ENCODE measurements around the gene XPNPEP1.

XPNPEP1 gene

DNA sequence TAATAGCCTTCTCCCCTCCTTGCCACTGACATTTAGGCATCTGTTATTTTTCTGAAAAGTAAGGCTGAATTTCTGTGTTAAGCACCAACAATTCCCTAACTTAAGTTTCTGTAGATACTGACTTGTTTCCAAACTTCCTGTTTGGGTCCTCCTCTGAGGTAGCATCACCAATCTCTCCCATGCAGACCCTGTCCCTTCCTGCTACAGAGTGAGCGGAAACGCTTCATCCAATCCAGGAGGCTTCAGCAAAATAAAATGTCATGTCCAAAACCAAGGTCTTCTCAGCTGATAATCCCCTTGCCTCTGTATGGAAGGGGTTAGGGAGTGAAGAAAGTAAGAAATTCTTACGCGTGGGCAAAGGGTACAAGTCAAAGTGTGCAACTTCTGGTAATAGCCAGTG, 29.9 kb downstream of the XPNPEP1 start:
- DNase-seq (ENCODE audit: low read depth in 2 of 2) = no peak

DNA sequence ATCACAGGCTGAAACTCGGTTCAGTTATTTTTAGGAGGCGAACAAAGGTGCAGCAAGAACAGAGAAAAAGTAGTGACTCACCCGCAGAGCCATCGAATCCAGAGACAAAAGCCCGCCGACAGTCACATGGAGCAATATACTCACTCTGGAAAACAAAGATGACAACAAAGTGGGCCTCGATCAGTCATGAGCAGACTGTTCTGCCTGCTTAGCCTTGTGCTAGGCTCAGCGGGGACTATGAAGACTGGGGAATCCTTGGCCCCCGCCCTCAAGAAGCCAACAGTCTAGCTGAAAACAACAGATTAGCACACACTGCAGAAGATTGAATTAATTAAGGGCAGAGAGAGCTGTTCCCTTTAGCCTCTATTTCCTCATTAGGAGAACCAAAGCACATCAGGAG, 30.4 kb downstream of the XPNPEP1 start:
- DNase-seq (ENCODE audit: low read depth in 2 of 2) = no peak

DNA sequence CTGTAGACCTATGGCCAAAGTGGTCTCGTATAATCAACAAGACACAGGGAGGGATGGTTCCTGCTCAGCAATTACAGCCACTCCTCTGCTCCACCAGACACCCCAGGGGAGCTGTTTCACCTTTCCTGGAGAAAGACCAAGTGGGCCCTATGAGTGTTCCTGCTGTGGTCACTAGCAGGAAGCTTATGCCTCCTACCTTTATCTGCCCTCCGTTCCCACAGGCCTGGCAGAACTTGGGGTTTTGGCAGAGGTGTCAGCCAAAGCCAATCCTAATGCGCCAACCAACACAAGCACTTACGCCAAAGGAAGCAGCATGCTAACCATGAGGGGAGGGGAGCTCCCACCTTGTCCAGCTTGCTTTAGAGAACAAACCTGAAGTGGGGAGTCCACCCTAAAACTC, 31.2 kb downstream of the XPNPEP1 start:
- DNase-seq (ENCODE audit: low read depth in 2 of 2) = no peak

DNA sequence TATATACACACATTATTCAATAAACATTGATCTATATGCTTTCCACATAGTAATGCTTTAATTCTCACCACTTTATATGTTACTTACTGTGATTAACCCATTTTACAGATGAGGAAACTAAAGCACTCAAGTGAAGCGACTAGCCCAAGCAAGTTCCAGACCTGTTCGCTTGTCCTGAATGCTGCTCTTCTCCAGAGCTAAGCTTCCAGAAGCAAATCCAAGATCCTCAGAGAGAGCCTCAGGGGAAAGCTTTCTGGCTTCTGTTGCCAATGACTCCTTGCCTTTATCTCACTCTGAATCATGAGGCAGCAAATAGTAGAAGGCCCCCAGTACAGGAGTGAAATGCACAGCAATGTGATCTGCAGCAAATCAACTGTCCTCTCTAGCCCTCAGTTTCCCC, 32.2 kb downstream of the XPNPEP1 start:
- DNase-seq (ENCODE audit: low read depth in 2 of 2) = no peak

DNA sequence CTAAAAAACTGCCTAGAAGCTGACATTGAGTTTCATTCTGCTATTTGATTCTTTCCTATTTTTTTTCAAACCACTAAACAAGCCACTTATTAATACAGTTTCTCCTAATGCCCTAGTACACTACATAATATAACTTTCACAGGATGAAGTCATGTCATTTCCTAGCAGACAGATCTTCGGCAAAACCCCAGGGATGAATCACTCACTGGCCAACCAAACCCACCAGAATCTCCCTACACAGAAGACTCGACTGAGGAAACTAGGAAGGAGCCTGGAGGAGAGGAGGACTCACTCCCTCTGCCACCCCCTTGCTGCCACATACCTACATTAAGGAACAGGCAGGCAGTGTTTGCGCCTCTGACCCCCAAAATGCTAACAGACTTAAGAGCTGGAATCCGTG, 33.4 kb downstream of the XPNPEP1 start:
- DNase-seq (ENCODE audit: low read depth in 2 of 2) = no peak

DNA sequence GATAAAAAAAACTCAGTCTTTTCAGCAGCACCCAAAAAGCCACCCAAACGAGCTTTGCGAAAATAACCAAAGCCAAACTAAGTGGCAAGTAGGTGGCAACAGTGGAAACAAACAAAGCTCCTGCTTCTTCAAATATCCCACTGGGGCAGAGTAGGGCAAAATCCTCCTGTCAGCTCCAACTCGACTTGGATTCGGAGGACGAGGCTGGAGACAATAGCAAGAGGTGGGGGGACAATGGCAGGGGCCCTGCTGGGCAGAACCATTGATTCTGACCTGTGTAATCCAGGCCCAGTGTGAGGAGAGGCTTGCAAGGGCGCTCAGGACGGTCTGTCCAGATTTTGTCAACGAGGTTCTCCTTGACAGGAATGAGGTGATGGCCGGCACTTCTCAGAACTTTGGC, 35.5 kb downstream of the XPNPEP1 start:
- no peak for DNase-seq (ENCODE audit: low read depth in 2 of 2)

DNA sequence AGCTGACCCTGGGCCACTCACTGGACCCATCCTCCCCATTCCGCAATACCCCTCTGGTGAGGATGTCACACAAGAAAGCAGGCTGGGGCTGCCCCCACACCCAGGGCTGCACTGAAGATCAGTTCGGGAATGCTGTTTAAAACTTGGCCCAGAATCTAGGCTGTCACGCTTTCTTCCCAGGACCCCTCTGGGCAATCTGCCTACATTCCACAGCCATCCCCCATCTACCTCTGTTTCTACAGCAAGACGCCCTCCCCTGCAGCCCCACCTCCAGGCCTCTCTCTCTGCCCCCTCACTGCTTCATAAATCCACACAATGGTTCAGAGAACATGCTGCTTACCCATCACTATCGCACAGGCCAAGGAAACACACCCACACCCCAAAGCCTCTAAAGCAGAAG, 36.1 kb downstream of the XPNPEP1 start:
- DNase-seq (ENCODE audit: low read depth in 2 of 2) = no peak

DNA sequence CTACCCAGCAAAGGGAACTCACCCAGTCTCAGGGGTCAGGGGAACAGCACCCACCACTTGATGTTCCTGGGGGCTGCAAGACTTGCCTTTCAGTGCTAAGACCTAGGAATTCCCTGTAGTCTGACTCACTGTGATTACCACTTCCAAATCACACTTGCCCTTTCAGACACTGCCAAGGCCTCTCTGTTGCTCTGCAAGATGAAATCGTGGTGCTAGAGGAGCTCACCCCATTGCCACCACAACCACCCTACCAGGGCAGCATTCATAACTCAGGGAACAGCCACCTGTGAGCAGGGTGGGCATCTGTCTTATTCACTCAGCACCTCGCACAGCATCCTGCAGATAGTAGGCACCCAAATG, 36.5 kb downstream of the XPNPEP1 start:
- no peak for DNase-seq (ENCODE audit: low read depth in 2 of 2)

DNA sequence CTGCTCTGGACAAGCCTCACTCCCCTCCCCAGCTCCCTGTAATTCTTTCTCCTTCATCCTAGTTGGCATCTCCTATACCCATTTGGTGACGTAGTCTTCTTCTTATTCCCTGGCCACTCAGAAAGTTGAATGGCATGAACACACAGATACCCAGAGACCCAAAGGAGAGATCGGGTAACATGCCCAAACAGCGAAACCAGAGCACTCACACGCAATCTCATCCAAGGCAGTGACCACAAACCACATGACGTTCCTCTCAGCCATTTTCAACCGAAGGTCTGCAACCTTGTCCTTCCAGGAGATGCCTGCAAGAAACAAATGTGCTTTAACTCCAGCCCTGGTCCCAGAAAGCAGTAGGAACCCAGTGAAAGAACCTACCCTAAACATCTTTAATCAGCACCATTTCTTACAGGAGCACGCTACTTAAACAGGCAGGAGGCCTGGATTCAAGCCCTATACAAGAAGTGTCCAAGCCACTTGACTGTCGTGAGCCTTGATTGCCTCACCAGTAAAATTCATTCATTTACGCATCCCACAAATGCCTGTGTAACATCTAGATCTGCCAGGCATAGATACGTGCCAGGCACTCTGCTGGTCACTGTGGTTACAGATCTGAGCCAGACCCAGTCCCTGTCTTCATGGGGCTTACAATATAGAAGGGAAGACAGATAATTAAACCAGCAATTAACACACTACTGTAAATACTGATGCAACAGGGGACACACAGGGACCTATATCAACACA, 37.1 kb downstream of the XPNPEP1 start:
- DNase-seq (ENCODE audit: low read depth in 2 of 2) = no peak

DNA sequence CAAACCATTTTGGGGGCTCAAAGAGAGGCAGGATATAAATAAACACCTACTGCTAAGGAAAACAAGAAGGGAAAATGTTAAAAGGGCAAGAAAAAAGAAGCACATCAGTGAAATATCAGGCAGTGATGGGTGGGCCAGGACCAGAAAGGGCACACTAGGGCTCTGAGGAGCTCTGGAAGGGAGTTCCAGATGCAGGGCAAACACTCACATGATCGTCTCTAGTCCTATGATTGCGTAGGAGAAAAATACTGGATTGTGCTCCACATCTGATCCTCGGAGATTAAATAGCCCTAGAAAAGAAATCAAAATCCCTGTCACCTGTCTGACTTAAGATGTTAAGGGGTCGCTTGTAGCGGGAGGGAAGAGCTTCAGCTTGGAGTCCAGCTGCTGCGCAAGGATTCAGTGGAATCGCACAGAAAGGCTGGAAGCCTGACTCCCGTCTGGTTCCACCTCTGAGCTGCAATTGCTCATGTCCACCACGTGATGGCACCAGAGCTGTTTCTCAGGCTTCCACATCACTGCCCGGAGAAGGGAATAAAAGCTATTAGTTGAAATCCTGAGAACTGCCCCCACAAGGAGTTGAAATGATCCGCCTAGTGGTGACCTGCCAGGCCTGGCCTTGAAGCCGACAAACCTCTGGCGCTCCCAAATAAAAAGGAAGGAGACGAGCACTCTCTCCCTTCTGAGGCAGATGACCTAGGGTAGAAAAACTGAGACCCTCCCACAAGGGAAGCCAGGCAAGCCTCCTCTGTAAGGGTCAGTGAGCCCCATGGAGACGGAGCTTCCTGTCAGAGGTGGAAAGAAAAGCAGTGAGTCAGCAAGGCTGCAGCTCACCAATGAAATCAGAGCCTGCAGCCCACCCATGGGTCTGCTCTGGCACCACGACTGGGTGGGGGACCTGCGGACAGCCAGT, 39.2 kb downstream of the XPNPEP1 start:
- DNase-seq (ENCODE audit: low read depth in 2 of 2) = peak; percentile 9 to 27

DNA sequence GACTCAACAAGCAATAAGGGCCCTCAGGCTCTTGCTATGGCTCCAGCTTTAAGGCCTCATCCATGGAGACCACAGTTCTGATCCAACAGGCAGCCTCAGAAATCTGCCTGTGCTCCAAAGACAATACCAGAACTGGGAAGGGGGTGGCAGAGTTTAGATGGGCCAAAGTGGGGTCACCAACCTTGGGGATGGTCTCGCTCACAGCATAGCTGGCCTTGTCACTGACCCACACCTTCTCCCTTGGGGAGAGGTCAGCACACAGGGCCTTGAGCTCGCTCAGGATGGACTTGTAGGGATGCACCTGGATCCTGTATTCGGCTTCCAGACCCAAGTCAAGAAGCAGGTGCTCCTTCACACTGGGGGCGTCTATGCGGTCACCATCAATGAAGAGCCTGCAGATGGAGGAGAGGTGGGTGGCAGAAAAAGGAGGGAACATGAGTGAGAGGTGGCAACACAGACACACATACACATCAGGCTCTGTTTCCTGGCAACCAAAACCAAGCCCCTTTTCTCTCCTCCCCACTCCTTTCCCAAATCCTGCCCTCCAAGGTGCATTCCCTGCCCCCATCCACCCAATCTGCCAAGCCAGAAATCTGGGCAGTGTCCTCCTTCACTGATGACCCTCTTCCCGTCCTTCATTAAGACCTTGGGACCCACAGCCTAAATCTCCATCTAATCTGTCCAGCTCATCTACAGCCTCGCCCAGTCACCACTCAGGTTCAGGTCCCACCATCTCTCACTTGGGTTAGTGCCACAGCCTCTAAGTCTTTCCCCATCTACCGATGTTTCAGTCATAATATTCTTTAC, 40.9 kb downstream of the XPNPEP1 start:
- no peak for DNase-seq (ENCODE audit: low read depth in 2 of 2)

DNA sequence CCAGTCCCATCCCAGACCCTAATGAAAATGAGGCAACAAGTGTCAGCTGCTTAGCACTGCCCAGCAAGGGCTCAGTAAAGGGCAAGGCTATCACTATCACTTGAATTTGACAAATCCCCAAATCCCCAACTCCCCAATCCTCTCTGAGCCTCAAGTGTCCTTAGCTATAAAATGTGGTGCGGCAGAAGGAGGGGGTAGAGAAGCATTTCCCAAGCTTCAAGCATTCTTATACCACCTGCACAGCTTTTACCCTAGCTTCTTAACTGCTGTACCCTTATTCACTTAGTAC, 41.6 kb downstream of the XPNPEP1 start:
- no peak for DNase-seq (ENCODE audit: low read depth in 2 of 2)

DNA sequence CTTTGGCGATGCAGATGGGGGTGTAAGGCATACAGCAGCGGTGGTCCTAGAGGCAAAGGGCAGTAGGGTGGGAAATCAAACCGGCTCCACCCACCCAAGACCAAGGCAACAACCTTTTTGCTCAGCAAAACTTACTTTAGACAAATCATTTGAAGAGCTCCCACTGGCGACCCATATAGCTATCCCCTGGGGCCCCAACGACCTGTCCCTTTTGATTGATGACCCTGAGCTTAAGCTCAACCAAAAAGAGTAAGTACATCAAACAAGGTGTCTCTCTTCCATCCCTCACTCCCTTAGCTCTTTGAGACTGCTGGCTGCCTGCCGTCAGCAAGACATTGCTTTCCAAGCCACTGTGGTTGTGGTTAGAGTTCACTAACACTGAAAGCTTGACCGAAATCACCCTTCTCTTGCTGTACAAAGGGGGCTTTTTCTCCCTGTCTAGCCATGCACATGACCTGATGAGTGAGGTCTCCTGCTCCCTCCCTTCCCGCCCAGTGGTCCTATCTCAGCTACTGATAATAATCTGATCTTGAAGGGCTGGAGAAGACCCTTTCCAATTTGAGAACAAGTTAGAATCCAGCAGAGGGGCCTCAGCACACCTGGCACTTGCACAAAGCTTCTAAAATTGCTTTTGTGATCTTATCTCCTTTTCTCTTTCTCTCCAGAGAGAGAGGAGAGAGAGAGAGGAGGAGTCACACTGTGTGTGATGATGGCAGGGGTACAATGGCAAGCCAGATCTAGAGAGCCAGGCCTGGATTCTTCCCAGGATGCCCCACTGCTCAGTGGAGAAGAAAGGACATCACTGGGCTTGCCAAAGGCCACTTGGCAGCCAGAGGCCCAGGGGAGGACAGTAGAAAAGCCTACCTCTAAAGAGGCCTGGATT, 42.2 kb downstream of the XPNPEP1 start:
- DNase-seq (ENCODE audit: low read depth in 2 of 2) = no peak

DNA sequence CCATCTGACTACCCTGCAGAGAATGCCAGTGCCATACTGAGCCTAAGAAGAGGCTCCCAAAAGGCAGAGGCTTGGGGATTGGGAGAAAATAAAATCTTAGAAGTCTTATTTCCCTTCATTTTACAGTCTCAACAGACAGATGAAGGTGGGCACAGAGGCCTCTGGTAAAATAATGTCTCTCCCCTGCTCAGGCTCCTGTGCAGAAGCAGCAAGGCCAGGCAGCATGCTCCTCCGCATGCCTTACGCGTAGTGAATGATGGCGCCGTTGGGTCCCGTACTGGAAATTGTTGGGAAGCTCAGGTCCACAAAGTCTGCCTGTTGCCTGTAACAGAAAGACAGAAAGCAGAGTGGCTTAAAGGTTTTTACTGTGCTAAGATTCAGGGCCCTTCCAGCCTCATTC, 45.8 kb downstream of the XPNPEP1 start:
- no peak for DNase-seq (ENCODE audit: low read depth in 2 of 2)

DNA sequence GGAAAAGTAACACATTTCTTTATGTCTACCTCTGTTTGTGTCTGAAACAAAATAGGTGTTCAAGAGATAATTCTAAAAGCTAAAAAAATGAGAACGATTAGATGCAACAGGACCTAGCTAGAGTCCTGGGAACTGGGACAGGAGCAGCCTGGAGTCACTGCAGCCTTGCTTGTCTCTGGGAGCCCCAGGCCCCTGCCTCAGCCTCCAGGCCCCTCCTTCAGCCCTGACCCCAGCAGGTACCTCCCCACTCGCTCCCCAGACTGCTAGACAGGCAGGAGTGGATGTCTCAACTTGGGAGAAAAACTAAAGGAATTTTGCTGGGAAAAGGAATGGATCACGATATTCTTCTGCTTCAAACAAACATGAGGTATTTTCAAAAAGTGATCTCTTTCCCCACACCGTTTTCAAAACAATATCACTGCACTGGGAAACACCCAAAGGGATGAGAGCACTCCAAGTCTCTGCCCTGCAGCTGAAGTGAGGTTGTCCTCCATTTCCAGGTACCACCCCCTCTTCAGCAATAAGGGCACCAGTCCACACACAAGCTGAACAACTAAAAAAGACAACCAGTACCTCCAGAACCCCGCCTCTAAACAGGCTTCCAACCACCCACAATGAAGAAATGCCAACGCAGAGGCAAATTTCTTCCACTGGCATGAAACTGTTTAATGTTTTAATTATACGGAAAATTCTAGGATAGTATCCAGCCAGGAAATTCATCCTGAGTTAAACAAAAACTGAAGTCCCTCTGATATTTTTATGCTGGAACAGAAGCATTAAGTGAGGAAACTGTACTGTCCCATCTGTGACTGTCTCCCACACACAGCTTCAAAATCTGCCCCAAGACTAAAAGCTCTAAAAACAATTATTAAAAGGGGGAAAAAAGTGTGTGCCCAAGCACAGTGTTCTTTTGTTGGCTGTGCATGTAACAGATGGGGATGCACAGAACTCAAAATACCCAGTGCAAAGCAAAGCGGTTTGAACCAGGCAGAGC, 47.2 kb downstream of the XPNPEP1 start:
- DNase-seq (ENCODE audit: low read depth in 2 of 2) = no peak

DNA sequence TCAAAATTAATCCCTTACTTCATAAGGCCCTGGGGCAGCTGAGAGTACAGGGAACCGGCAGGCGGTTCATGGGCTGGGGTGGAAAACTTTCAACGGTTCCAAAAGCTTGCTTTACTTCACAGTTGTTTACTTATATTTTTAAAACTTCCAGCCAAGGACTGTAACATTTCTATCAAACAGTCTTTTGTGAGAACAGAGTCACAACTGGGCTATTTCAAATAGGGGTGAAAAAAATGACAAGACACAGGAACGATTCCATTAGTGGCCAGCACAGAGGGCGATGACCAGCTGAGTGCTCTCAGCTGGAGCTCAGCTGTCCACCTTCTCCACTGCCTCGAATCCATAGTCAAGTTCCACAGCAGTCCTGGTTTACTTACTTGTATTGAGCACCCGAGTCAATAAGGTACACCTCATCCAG, 48.2 kb downstream of the XPNPEP1 start:
- DNase-seq (ENCODE audit: low read depth in 2 of 2) = no peak

DNA sequence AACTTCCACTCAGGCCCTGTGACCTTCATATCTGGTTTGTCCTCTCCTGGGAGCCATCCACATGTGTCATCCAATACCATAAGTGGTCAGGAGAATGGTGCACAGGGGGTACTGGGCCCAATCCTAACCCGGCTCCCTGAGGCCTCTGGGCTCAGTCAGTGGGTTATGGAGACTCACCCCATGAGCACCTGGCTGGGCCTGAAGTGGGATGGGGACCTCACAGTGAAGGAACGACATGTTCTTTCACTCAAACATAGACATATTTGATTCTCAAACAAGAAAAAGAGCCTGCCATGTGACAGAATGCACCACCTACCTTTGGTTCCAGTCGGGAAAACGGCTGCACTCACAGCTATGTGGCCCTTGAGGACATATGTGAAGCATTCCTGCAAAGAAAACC, 51.8 kb downstream of the XPNPEP1 start:
- no peak for DNase-seq (ENCODE audit: low read depth in 2 of 2)

DNA sequence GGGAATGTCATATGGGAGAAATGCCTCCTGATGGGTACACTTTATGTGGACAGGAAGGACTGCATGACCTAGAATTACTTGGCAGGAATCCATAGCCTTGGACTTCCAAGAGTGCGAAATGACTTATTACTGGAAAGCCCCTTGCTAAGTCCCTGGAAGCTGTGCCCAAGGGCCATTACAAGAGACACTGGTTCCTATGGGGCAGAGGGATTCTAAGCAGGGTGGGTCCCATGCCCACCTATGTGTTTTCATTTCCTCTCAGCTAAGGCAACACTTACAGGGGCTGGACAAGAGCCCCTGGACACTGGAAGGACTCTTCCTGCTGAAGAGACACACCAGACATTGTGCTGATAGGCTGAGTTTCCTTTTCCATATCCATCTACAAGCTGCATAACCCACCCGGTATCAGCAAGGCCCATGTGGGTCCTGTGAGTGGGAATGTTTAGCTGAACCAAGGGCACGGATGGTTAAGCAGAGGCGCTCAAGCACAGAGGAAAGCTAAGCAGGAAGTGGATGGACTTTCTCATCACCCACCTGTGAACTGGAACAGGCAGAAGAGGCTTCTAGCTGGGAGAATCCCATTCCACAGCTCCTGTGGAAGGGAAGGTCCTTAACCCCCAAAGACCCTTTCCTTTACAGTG, 56.2 kb downstream of the XPNPEP1 start:
- DNase-seq (ENCODE audit: low read depth in 2 of 2) = no peak

DNA sequence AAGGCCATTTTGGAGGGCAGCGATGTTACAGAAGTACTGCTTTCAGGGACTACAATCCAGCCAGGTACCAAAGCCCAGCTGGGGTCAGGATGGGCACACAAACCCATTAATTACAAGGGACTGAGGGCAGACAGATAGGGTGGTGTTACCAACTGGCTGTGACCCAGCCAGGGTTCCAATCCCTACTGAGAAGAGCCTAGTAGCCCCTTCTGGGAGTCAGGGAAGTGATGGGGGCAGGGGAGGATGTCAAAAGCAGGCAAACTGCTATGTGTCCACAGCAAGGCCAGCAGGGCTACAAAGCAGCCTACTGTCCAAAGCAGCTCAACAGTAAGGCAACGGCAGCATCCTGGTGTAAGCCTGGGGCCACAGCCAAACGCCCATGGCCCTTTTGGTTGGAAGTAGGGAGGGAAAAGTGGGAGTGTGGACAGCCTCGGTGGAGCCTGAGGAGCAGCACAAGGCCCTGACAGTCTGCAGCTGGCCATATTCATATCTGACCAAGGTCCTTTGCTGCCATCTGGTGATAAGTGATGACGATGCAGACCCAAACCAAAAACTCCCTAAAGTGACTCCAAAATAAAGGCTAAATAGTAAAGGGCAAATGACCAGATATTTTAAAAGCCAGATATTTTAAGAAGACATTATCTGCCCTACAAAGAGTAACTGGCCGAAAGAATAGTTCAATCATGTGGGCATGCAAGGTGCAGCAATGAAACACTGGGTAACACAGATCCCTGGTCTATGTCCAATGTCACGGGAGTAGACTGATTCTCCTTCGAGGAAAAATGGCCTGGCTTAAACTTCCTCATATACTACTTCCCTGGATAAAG, 56.9 kb downstream of the XPNPEP1 start:
- DNase-seq (ENCODE audit: low read depth in 2 of 2) = no peak

Measured in stimulated activated CD4-positive, alpha-beta T cell treated with anti-CD3 and anti-CD28 coated beads, Interleukin-1b, Interleukin-23, amount 100 ng/mL, for 1 hour (primary cell).